PFSK-1 (cell line): ENCODE measurements around the gene CHCHD2.

Source experiments
- POLR2AphosphoS5 ChIP-seq: IDR thresholded peaks from 2 replicates; pipeline ENCODE4 v1.6.1; 2012; ENCODE audit warnings: low read depth, mild to moderate bottlenecking, control low read depth, low read length, moderate library complexity
- REST ChIP-seq, 2 experiments: IDR thresholded peaks; 2 replicates each; pipeline versions ENCODE4 v1.6.1 to v1.8.0; 2011 to 2012; ENCODE audit warnings: low read depth in 2 of 2, low read length in 2 of 2, control low read depth in 1 of 2, inconsistent platforms in 1 of 2, mild to moderate bottlenecking in 1 of 2, moderate library complexity in 1 of 2; ENCODE audit not compliant: insufficient read depth in 1 of 2
- SIN3A ChIP-seq: IDR thresholded peaks from 2 replicates; pipeline ENCODE4 v1.6.1; 2012; ENCODE audit warnings: mild to moderate bottlenecking, low read length, moderate library complexity, borderline replicate concordance; ENCODE audit not compliant: insufficient read depth
- TAF1 ChIP-seq: IDR thresholded peaks from 2 replicates; pipeline ENCODE4 v1.6.1; 2012; ENCODE audit warnings: low read length, control low read depth, borderline replicate concordance; ENCODE audit not compliant: insufficient read depth

GRCh38 chr7:56078196-56078595 lies 28.1 kb downstream of the CHCHD2 start:
- no peak for TF ChIP-seq REST (IDR thresholded peaks at IDR 0.05; ENCODE audit: insufficient read depth in 1 of 2, low read depth in 2 of 2, low read length in 2 of 2)
- no peak for TF ChIP-seq POLR2AphosphoS5
- TF ChIP-seq SIN3A: no peak
- TF ChIP-seq TAF1: no peak
